HAP-1 (cell line): ENCODE results near the gene PLEKHG2.
"Not testable (repeated sequence)": the region's sequence is repeated elsewhere in the genome, so short reads cannot be mapped to it uniquely, and the experiment has no call there.

Experiments used
- DNase-seq, 2 experiments: peaks; one replicate each; pipeline ENCODE4 v3.0.0-alpha.2; 2016 to 2020; ENCODE audit warnings: low spot score in 2 of 2
- H3K27me3 ChIP-seq: fragments of 250-450 bp; sonication (Bioruptor Pico); 2 replicates; pipeline ENCODE4 v1.5.1; 2020; ENCODE audit warnings: low read depth, mild to moderate bottlenecking, moderate library complexity
- H3K36me3 ChIP-seq: fragments of 250-450 bp; sonication (Bioruptor Pico); replicated peaks from 2 replicates; pipeline ENCODE4 v1.5.1; 2020; ENCODE audit warnings: mild to moderate bottlenecking
- H3K4me1 ChIP-seq: fragments of 250-450 bp; sonication (Bioruptor Pico); 2 replicates; pipeline ENCODE4 v1.5.1; 2020; ENCODE audit warnings: mild to moderate bottlenecking
- H3K4me3 ChIP-seq: fragments of 250-450 bp; sonication (Bioruptor Pico); 2 replicates; pipeline ENCODE4 v1.5.1; 2020; ENCODE audit warnings: mild to moderate bottlenecking, moderate library complexity
- H3K9me3 ChIP-seq: fragments of 250-450 bp; sonication (Bioruptor Pico); 2 replicates; pipeline ENCODE4 v1.5.1; 2020; ENCODE audit warnings: mild to moderate bottlenecking, moderate library complexity
- in situ Hi-C: fragments of 300-500 bp; cut with MboI; formaldehyde crosslinking; loops from 3 replicates; pipeline ENCODE4 v1.14.3; 2020; ENCODE audit warnings: low sequenced_read_pairs, inconsistent platforms, mixed read lengths

Gene PLEKHG2, protein sequence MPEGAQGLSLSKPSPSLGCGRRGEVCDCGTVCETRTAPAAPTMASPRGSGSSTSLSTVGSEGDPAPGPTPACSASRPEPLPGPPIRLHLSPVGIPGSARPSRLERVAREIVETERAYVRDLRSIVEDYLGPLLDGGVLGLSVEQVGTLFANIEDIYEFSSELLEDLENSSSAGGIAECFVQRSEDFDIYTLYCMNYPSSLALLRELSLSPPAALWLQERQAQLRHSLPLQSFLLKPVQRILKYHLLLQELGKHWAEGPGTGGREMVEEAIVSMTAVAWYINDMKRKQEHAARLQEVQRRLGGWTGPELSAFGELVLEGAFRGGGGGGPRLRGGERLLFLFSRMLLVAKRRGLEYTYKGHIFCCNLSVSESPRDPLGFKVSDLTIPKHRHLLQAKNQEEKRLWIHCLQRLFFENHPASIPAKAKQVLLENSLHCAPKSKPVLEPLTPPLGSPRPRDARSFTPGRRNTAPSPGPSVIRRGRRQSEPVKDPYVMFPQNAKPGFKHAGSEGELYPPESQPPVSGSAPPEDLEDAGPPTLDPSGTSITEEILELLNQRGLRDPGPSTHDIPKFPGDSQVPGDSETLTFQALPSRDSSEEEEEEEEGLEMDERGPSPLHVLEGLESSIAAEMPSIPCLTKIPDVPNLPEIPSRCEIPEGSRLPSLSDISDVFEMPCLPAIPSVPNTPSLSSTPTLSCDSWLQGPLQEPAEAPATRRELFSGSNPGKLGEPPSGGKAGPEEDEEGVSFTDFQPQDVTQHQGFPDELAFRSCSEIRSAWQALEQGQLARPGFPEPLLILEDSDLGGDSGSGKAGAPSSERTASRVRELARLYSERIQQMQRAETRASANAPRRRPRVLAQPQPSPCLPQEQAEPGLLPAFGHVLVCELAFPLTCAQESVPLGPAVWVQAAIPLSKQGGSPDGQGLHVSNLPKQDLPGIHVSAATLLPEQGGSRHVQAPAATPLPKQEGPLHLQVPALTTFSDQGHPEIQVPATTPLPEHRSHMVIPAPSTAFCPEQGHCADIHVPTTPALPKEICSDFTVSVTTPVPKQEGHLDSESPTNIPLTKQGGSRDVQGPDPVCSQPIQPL (N-terminal part only)

DNA sequence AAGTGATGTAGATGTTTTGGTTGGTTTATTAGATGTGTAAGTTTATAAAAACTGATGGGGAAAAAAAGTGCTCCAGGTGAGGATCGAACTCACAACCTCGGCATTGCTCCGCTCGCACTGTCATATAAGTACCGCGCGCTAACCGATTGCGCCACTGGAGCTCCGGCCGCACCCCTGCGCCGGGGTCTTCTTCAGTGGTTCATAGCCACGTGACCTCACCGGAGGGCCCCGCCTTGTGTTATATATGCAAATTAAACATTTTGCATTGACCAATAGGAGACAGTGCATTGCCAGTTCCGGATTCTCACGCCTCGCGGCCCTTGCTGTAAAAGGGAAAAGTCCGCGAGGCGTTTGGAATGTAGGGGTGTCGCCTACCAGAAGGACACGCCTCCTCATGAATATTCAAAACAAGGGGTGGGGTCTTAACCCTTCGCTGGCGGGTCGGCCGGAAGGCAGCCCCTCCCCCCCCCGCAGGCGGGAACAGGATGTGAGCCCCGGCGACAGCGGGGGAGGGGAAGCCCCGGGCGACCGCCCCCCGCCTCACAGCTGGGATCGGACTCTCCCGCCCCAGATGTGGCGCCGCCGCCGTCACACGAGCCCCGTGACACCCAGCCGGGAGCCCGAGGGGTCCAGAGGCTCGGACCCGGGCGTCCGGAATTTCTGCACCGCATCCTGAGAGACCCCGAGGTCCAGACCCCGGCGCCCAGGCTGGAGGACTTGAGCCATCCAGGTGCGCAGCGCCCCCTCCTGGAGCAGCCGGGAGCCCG, at the start of gene PLEKHG2:
Gene PLEKHG2 (plus strand): TSS at position 570 of the 767 bp plus-strand sequence. CDS start 1,418 bp downstream, outside the sequence.
- Histone ChIP-seq H3K36me3 (peaks cover 19% of the 10 kb centered on the region), H3K4me1 (peaks cover 32% of the 10 kb centered on the region), H3K27me3 (no peaks in the 10 kb centered on the region), H3K4me3 (peak within 1 kb of the TSS; percentile 98), H3K9me3 (no peaks in the 10 kb centered on the region)
- in situ Hi-C loops: loop anchor here (10.0 kb wide), 1 partner anchor 297 kb away; no protein-coding TSS in a partner anchor
- DNase-seq: peak; percentile 98 to 99

DNA sequence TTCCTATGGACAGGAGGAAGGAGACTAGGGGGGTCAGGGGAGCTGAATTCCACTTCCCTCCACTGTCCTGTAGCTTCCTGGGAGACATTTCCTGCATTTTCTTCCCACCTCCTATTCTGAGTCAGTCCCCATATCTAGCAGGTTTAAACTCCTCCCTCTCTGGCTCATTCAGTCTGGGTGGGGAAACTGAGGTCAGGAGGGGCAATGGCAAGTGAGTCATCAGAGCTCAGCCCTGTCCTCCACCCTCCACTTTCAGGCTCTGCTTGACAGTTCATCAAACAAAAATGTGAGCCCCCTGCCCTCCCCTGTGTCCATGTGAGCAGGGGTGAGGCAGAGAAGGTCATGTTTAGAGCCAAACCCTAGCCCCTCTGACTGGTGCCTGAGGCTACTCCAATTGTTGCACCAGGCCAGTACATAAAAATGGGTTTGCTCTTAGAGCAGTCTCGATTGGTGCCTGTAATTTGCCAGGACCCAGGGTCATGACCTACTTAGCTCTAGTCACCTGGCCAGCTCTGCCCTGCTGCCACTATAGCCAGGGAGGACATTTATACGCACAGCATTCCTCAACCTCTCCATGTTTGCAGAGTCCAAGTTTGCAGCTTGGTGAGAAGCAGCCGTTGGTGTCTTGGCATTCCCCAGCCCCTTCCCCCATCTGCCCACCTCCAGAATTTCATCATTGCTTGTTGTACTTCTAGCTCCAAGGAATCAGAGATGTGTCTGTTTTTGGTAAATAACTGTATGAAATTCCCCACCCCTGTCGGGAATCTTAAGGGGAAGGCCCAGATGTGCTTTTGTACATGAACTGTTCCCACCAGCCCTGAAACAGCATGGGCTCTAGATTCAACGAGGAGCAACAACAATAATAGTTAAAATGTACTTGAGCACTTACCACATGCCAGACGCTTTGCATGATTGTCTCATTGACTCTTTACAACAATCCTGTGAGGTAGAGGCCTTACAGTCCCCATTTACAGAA, 49.5 kb upstream of the PLEKHG2 start:
- no peaks in the 10 kb centered on the region for H3K27me3 ChIP-seq
- DNase-seq: no peak
- H3K4me3 ChIP-seq: no peak overlapping the region
- peaks cover 56% of the 10 kb centered on the region for H3K36me3 ChIP-seq
- H3K9me3 ChIP-seq: no peaks in the 10 kb centered on the region
- in situ Hi-C loops: no loop called here
- no peaks in the 10 kb centered on the region for H3K4me1 ChIP-seq

DNA sequence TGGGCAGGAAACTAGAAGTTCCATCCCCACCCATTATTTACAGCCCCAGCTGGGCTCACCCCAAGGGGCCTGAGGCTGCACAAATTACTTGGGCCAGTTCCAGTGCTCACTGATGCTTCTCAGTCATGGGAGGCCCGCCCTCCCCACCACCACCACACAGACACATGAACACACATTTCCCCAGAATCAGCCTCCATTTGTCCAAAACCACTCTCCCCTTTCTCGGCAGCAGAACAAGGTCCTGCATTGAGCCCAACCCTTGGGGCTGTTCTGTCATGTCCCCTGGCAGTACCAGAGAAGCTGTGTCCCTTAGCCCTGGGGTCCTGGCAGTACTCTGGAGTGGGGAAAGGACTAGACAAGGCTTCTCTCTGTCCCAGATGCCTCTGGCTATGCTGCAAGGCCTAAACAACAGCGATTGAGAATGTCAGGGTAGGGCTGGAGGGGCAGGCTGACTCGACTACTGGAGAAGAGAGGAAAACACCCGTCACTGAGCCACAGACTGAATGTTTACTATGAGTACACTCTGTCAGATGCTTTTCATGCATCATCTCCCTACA, 48.5 kb upstream of the PLEKHG2 start:
- no peak for DNase-seq
- peaks cover 47% of the 10 kb centered on the region for H3K36me3 ChIP-seq

DNA sequence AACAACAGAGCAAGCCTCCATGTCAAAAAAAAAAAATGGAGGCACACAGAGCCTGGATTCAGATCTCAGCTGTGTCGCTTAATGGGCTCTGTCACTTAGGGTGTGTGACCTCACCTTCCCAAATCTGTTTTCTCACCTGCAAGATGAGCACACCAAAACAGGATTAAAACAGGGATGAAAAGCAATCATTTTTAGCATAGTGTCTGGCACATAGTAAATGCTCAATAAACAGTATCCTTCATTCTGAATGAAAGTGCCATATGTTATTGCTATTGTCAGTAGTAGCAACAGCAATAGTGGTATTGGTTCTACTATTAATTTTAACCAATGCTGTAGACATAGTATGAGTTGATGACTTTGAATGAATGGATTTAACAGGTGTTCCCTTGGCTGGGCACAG, 46.9 kb upstream of the PLEKHG2 start:
- no peak for DNase-seq
- H3K4me1 ChIP-seq: no peaks in the 10 kb centered on the region
- peaks cover 50% of the 10 kb centered on the region for H3K36me3 ChIP-seq
- no peak overlapping the region for H3K4me3 ChIP-seq
- H3K27me3 ChIP-seq: no peaks in the 10 kb centered on the region
- H3K9me3 ChIP-seq: no peaks in the 10 kb centered on the region
- in situ Hi-C loops: no loop called here

More for the DNA sequence above, 48.5 kb upstream of the PLEKHG2 start:
- Histone ChIP-seq H3K4me3 (no peak overlapping the region), H3K4me1 (no peaks in the 10 kb centered on the region), H3K9me3 (no peaks in the 10 kb centered on the region), H3K27me3 (no peaks in the 10 kb centered on the region)
- in situ Hi-C loops: no loop called here

DNA sequence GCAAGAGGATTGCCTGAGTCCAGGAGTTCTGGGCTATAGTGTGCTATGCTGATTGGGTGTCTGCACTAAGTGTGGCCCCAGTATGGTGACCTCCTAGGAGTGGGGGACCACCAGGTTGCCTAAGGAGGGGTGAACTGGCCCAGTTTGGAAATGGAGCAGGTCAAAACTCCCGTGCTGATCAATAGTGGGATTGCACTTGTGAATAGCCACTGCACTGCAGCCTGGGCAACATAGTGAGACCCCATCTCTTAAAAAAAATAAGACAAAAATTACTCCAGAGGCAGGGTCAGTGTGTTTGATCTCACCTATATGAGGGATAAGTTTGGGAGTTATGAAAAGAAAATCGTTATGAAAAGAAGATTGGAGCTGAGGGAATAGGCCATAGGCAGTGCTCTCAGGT, 43.3 kb upstream of the PLEKHG2 start:
- Histone ChIP-seq H3K27me3 (no peaks in the 10 kb centered on the region), H3K4me1 (no peaks in the 10 kb centered on the region), H3K36me3 (peaks cover 53% of the 10 kb centered on the region), H3K4me3 (no peak overlapping the region), H3K9me3 (no peaks in the 10 kb centered on the region)
- in situ Hi-C loops: no loop called here
- DNase-seq: no peak

DNA sequence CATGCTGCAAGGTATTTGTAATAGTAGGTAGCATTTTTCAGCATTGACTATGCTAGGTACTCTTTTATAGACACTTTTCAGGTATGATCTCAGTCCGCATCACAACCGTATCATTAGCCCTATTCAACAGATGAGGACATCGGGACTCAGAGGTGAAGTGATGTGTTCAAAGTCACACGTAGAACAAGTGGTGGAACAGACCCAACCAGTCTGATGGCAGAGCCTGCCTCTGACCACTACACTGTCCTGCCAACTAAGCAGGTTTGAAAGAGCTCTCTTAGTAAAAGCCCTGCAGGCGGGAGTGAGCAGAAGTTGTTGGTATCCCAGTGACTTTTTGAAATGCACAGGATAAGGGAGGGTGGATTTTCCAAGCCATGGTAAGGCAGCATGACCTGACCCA, 41.7 kb upstream of the PLEKHG2 start:
- DNase-seq: no peak
- Histone ChIP-seq H3K4me1 (no peaks in the 10 kb centered on the region), H3K9me3 (no peaks in the 10 kb centered on the region), H3K4me3 (no peak overlapping the region), H3K36me3 (peaks cover 50% of the 10 kb centered on the region), H3K27me3 (no peaks in the 10 kb centered on the region)
- in situ Hi-C loops: no loop called here

DNA sequence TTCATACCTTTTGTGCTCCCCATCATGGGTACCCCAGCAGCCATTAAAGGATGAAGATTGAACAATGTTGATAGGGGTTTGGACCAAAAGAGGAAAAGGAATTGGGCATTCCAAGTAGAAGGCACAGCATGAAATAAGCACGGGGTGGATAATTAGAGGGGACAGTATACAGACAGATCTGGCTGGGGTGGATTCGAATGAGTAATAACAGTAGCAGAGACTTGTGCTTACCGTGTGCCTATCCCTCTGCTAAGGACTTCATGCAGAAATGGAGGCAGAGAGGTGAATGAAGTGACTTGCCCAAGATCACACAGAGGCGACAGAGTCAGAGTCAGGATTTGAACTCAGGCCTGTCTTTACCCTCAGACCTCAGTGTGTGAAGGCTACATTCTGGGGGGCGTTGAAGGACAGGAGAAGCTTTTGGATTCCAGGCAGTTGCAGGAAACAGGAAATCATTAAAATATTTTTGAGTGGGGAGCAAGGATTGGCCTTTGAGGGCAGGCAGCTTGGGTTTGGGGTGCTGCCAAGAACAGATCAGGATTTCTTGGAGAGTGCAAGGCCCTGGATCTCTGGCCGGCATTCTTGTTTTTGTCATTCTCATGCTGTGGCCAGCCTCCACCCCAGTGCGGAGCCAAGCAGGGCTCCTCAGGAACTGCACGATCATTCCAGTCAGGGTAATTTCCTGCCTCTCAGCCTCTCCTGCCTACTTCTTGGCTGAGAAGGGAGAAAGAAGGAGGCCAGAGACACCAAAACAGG, 40.2 kb upstream of the PLEKHG2 start:
- Histone ChIP-seq H3K9me3 (no peaks in the 10 kb centered on the region), H3K36me3 (peaks cover 52% of the 10 kb centered on the region), H3K4me3 (no peak overlapping the region), H3K27me3 (no peaks in the 10 kb centered on the region), H3K4me1 (no peaks in the 10 kb centered on the region)
- in situ Hi-C loops: no loop called here
- no peak for DNase-seq

DNA sequence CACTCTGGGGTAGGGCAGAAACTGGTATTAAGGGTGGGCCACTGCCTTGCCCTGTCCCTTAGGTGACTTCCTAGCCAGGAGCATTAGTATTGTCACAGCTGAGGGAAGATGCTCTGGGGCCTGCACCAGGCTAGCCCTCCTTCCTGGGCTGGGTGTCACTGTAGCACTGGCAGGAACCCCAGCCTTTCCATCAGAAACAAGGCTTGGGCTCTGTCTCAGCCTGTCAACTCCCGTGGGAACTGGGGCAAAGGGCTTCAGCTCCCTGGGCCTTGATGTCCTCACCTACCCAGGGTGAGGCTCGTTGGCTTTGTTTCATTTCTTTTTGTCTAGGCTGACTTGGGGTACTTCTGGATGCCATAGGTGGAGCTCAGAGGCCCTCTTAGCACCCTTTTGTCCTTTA, 39.5 kb upstream of the PLEKHG2 start:
- in situ Hi-C loops: no loop called here
- no peak overlapping the region for H3K4me3 ChIP-seq
- no peaks in the 10 kb centered on the region for H3K4me1 ChIP-seq
- peaks cover 60% of the 10 kb centered on the region for H3K36me3 ChIP-seq
- DNase-seq: no peak
- no peaks in the 10 kb centered on the region for H3K27me3 ChIP-seq
- H3K9me3 ChIP-seq: no peaks in the 10 kb centered on the region

DNA sequence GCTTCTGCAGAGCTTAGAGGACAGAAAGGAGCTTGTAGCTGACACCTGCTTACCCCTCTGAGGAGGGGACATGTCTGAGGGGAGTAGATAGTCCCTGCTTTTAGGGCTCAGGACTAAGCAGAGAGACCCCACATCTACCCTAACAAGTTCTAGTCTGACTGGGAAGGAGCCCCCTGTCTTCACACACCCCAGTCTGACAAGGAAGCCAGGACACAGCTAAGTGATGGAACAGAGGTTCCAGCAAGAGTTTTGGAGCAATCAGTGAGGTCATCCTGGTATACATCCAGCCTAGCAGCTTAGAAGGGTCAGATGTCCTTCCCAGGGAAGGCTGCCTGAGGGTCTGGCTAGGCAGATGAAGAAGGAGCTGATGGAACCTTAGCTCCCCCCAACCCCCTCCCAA, 36.5 kb upstream of the PLEKHG2 start:
- Histone ChIP-seq H3K4me3 (no peak overlapping the region), H3K9me3 (no peaks in the 10 kb centered on the region), H3K36me3 (peaks cover 69% of the 10 kb centered on the region), H3K4me1 (no peaks in the 10 kb centered on the region), H3K27me3 (no peaks in the 10 kb centered on the region)
- in situ Hi-C loops: no loop called here
- DNase-seq: no peak

DNA sequence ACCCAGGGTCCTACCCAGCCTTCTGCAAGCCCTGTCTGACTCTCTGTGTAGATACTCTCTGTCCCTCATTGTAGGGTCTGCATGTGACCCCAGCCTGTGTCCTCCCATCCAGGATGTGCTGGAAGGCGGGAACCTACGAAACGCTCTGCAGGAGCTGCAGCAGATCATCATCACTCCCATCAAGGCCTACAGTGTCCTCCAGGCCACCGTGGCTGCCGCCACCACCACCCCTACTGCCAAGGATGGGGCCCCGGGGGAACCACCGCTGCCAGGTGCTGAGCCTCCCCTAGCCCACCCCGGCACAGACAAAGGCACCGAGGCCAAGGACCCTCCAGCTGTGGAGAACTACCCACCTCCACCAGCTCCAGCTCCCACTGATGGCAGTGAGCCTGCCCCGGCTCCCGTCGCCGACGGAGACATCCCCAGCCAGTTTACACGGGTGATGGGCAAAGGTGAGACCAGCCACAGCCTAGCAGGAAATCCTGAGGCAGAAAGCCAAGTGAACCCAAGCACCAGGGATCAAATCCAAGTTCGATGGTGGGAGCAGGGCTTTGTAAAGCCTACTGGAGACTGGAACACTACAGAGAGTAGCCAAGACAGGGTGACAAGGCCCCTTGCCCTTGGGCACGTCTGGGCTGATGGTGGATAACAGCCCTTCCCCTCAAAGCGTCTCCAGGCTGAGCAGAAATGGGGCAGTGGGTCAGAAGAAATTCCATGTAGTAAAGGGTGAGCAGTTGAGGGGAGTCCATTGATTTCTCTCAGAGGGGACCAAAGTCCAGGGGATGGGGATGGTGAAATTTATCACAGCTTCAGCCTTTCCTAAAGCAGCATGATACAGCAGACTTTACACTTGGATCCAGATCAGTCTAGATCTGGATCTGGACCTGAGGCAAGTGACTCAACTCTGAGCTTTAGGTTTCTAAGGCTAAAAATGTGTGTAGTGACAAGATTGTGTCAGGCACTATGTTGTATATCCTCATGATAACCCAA, 34.8 kb upstream of the PLEKHG2 start:
- H3K27me3 ChIP-seq: no peaks in the 10 kb centered on the region
- H3K4me1 ChIP-seq: no peaks in the 10 kb centered on the region
- peaks cover 71% of the 10 kb centered on the region for H3K36me3 ChIP-seq
- DNase-seq: no peak
- in situ Hi-C loops: no loop called here
- H3K9me3 ChIP-seq: no peaks in the 10 kb centered on the region
- no peak overlapping the region for H3K4me3 ChIP-seq

DNA sequence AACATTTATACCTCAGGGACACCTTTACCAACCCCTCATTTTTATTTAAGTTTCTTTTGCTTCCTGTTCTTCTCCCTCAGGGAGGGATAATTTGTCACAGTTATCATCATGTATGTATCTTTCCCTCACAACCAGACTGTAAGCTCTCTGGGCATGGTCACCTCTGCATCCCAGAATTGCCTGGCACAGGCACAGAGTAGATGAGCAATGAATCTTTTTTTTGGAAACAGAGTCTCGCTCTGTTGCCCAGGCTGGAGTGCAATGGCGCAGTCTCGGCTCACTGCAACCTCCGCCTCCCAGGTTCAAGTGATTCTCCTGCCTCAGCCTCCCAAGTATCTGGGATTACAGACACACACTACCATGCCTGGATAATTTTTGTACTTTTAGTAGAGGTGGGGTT, 33.1 kb upstream of the PLEKHG2 start:
- H3K9me3 ChIP-seq, H3K4me1 ChIP-seq, H3K4me3 ChIP-seq, DNase-seq, H3K27me3 ChIP-seq, in situ Hi-C loops: not testable (repeated sequence)
- H3K36me3 ChIP-seq: peaks cover 76% of the 10 kb centered on the region
